HG02610 (cell line): ENCODE data around the gene ORAI3.

Experiments
- ATAC-seq: cut with Tn5 transposase; IDR thresholded peaks from one replicate; pipeline ENCODE4 v1.9.1; 2021; ENCODE audit warnings: mild to moderate bottlenecking, moderate library complexity; ENCODE audit not compliant: unreplicated experiment

The ORAI3 gene

GRCh38 chr16:30966033-30966619, 17.3 kb downstream of the ORAI3 start:
- ATAC-seq = no peak

- no peak for ATAC-seq
These were observed 18.9 kb downstream of the ORAI3 start for GRCh38 chr16:30967795-30968194.

- no peak for ATAC-seq
These were observed 20.5 kb downstream of the ORAI3 start for GRCh38 chr16:30969246-30969842.

- no peak for ATAC-seq
These were observed 22.4 kb downstream of the ORAI3 start for GRCh38 chr16:30971298-30971697.

GRCh38 chr16:30972872-30973271, 24.0 kb downstream of the ORAI3 start:
- no peak for ATAC-seq

- no peak for ATAC-seq
These were observed 25.5 kb downstream of the ORAI3 start for GRCh38 chr16:30974348-30974747.

GRCh38 chr16:30976486-30976885, 27.6 kb downstream of the ORAI3 start:
- no peak for ATAC-seq

GRCh38 chr16:30977502-30977901, 28.6 kb downstream of the ORAI3 start:
- ATAC-seq = no peak

- ATAC-seq = no peak
These were observed 30.5 kb downstream of the ORAI3 start for GRCh38 chr16:30979170-30980022.

- no peak for ATAC-seq
These were observed 31.1 kb downstream of the ORAI3 start for GRCh38 chr16:30980023-30980371.

GRCh38 chr16:30980434-30980833, 31.6 kb downstream of the ORAI3 start:
- ATAC-seq = no peak

GRCh38 chr16:30980959-30981358, 32.1 kb downstream of the ORAI3 start:
- ATAC-seq = no peak

- no peak for ATAC-seq
These were observed 33.9 kb downstream of the ORAI3 start for GRCh38 chr16:30982548-30983288.

- no peak for ATAC-seq
These were observed 34.5 kb downstream of the ORAI3 start for GRCh38 chr16:30983289-30983889.

GRCh38 chr16:30983898-30984610, 35.2 kb downstream of the ORAI3 start:
- no peak for ATAC-seq

GRCh38 chr16:30984669-30985400, 36.0 kb downstream of the ORAI3 start, which contains the start of gene HSD3B7:
TSS of gene HSD3B7 (plus strand) at chr16:30985207. CDS start at chr16:30985659, 452 bp downstream.
- no peak for ATAC-seq

GRCh38 chr16:30985401-30986128, 36.7 kb downstream of the ORAI3 start:
- no peak for ATAC-seq

- no peak for ATAC-seq
These were observed 37.5 kb downstream of the ORAI3 start for GRCh38 chr16:30986129-30986991.
